IMR-90 (cell line): ENCODE results near the gene FAM186B. TPM values are rescaled to one million over a fixed set of nuclear protein-coding genes. Genes with fewer than 3 reads are reported as not detected.

Source experiments
- ATAC-seq: fragments of 200-7000 bp; cut with Tn5 transposase; 2 replicates; pipeline ENCODE4 v1.9.1; 2020; ENCODE audit warnings: low read depth, mild to moderate bottlenecking, moderate library complexity
- BruUV-seq: library from RNA; stranded (reverse); fragments of 400-500 nt; replicated peaks from 2 replicates; lab custom pipeline; 2021; lab: Mats Ljungman, UMichigan
- CTCF ChIA-PET: fragments of 300-600 bp; formaldehyde crosslinking; extraction: SDS; loops from one replicate; lab custom pipeline; 2021; ENCODE audit warnings: antibody characterized with exemption; lab: Yijun Ruan, JAX
- POLR2A ChIA-PET: fragments of 300-600 bp; sonication (Branson Sonifier 250); formaldehyde crosslinking; loops from one replicate; lab custom pipeline; 2022; ENCODE audit warnings: antibody characterized with exemption; ENCODE audit not compliant: unreplicated experiment; lab: Charles Lee
- DNase-seq: peaks from one replicate; pipeline ENCODE4 v3.0.0; 2013
- H2AFZ ChIP-seq: replicated peaks from 2 replicates; pipeline ENCODE3; 2013; ENCODE audit warnings: low read length, mild to moderate bottlenecking; ENCODE audit not compliant: poor library complexity
- H2AK5ac ChIP-seq: 2 replicates; pipeline ENCODE4 v1.6.1; 2013; ENCODE audit warnings: low read depth, low read length, inconsistent platforms
- H2AK9ac ChIP-seq: replicated peaks from 2 replicates; pipeline ENCODE3; 2013; ENCODE audit warnings: mild to moderate bottlenecking, low read depth, low read length, moderate library complexity; ENCODE audit not compliant: poor library complexity
- H2BK120ac ChIP-seq: 2 replicates; pipeline ENCODE4 v1.6.1; 2013; ENCODE audit warnings: low read depth, low read length, inconsistent platforms
- H2BK15ac ChIP-seq: 3 replicates; pipeline ENCODE4 v1.6.1; 2013; ENCODE audit warnings: low read depth, low read length, inconsistent platforms
- H2BK20ac ChIP-seq: 2 replicates; pipeline ENCODE4 v1.6.1; 2013; ENCODE audit warnings: low read depth, mild to moderate bottlenecking, inconsistent platforms, low read length, moderate library complexity
- H2BK5ac ChIP-seq: 2 replicates; pipeline ENCODE4 v1.6.1; 2013; ENCODE audit warnings: mild to moderate bottlenecking, low read depth, low read length, inconsistent platforms; ENCODE audit not compliant: poor library complexity, severe bottlenecking
- H3K14ac ChIP-seq: replicated peaks from 2 replicates; pipeline ENCODE4 v1.6.1; 2013; ENCODE audit warnings: low read depth, low read length, inconsistent platforms
- H3K18ac ChIP-seq: 2 replicates; pipeline ENCODE4 v1.6.1; 2013; ENCODE audit warnings: low read depth, low read length, control low read depth
- H3K23ac ChIP-seq: 2 replicates; pipeline ENCODE4 v1.6.1; 2013; ENCODE audit warnings: low read depth, low read length, inconsistent platforms
- H3K27ac ChIP-seq: 2 replicates; pipeline ENCODE4 v1.5.1; 2013; ENCODE audit warnings: mild to moderate bottlenecking, control low read depth, low read length; ENCODE audit not compliant: insufficient read depth
- H3K27me3 ChIP-seq: 2 replicates; pipeline ENCODE4 v1.6.1; 2013; ENCODE audit warnings: low read length; ENCODE audit not compliant: control insufficient read depth, insufficient read depth
- H3K36me3 ChIP-seq: 2 replicates; pipeline ENCODE4 v1.6.1; 2013; ENCODE audit warnings: low read length, mixed read lengths; ENCODE audit not compliant: control insufficient read depth, insufficient read depth
- H3K4ac ChIP-seq: 2 replicates; pipeline ENCODE4 v1.6.1; 2013; ENCODE audit warnings: low read depth, low read length, inconsistent platforms
- H3K4me1 ChIP-seq: 2 replicates; pipeline ENCODE4 v1.6.1; 2013; ENCODE audit warnings: low read length, mixed read lengths; ENCODE audit not compliant: control insufficient read depth, insufficient read depth
- H3K4me2 ChIP-seq: 2 replicates; pipeline ENCODE4 v1.6.1; 2013; ENCODE audit warnings: low read depth, mild to moderate bottlenecking, control low read depth, low read length, moderate library complexity
- H3K4me3 ChIP-seq: 2 replicates; pipeline ENCODE4 v1.5.1; 2013; ENCODE audit warnings: low read depth, mild to moderate bottlenecking, control low read depth, low read length, moderate library complexity; ENCODE audit not compliant: insufficient read depth
- H3K56ac ChIP-seq: 2 replicates; pipeline ENCODE4 v1.6.1; 2013; ENCODE audit warnings: low read length, inconsistent platforms; ENCODE audit not compliant: insufficient read depth; ENCODE audit errors: extremely low read depth
- H3K79me1 ChIP-seq, 2 experiments: 2 replicates each; pipeline ENCODE4 v1.6.1; 2013; ENCODE audit warnings: low read length in 2 of 2, inconsistent platforms in 1 of 2, low read depth in 1 of 2
- H3K9ac ChIP-seq: 2 replicates; pipeline ENCODE4 v1.6.1; 2013; ENCODE audit warnings: low read depth, low read length, control low read depth
- H3K9me1 ChIP-seq: 2 replicates; pipeline ENCODE4 v1.6.1; 2013; ENCODE audit warnings: low read length, inconsistent platforms; ENCODE audit not compliant: insufficient read depth
- H3K9me3 ChIP-seq: 2 replicates; pipeline ENCODE4 v1.6.1; 2013; ENCODE audit warnings: low read length; ENCODE audit not compliant: control insufficient read depth, insufficient read depth
- H4K20me1 ChIP-seq: 2 replicates; pipeline ENCODE4 v1.6.1; 2013; ENCODE audit warnings: low read length, inconsistent platforms; ENCODE audit not compliant: insufficient read depth
- H4K5ac ChIP-seq: 2 replicates; pipeline ENCODE4 v1.6.1; 2013; ENCODE audit warnings: mild to moderate bottlenecking, low read depth, low read length, control low read depth
- H4K8ac ChIP-seq, 2 experiments: 2 replicates each; pipeline ENCODE4 v1.6.1; 2013; ENCODE audit warnings: low read depth in 2 of 2, low read length in 2 of 2, control low read depth in 1 of 2, inconsistent platforms in 1 of 2
- H4K91ac ChIP-seq: 2 replicates; pipeline ENCODE4 v1.6.1; 2013; ENCODE audit warnings: low read depth, low read length, inconsistent platforms; ENCODE audit not compliant: insufficient read depth
- BHLHE40 ChIP-seq: fragments of 150-350 bp; IDR thresholded peaks from 2 replicates; pipeline ENCODE4 v1.6.1; 2016; ENCODE audit warnings: mild to moderate bottlenecking, low read depth, low read length
- CEBPB ChIP-seq: IDR thresholded peaks from 2 replicates; pipeline ENCODE4 v1.6.1; 2012; ENCODE audit warnings: low read depth, low read length, improper control_type of control experiment
- FOS ChIP-seq: fragments of 150-350 bp; IDR thresholded peaks from 2 replicates; pipeline ENCODE4 v1.6.1; 2016; ENCODE audit warnings: low read depth, low read length
- MAZ ChIP-seq: IDR thresholded peaks from 2 replicates; pipeline ENCODE4 v1.6.1; 2012; ENCODE audit warnings: low read depth, mild to moderate bottlenecking, low read length, improper control_type of control experiment, moderate library complexity, borderline replicate concordance
- MXI1 ChIP-seq: IDR thresholded peaks from 2 replicates; pipeline ENCODE4 v1.6.1; 2012; ENCODE audit warnings: low read depth, mild to moderate bottlenecking, low read length, moderate library complexity, borderline replicate concordance
- NFE2L2 ChIP-seq: fragments of 150-350 bp; IDR thresholded peaks from 2 replicates; pipeline ENCODE4 v1.6.1; 2016; ENCODE audit warnings: low read depth, mild to moderate bottlenecking, low read length
- POLR2A ChIP-seq: IDR thresholded peaks from 2 replicates; pipeline ENCODE4 v1.6.1; 2012; ENCODE audit warnings: mild to moderate bottlenecking, low read depth, low read length
- RAD21 ChIP-seq: IDR thresholded peaks from 2 replicates; pipeline ENCODE4 v1.6.1; 2012; ENCODE audit warnings: low read length, improper control_type of control experiment
- SMC3 ChIP-seq: fragments of 150-350 bp; IDR thresholded peaks from 2 replicates; pipeline ENCODE4 v1.6.1; 2016; ENCODE audit warnings: low read depth, mild to moderate bottlenecking, antibody characterized with exemption, low read length, moderate library complexity
- WGBS, 2 experiments: methylation state at CpG; one replicate each; pipeline versions ENCODE4 v1.1.5 to v1.1.7; 2013; ENCODE audit warnings: missing lambda C conversion rate in 2 of 2; ENCODE audit not compliant: insufficient read length in 1 of 2; ENCODE audit errors: extremely low coverage in 2 of 2; 5-methylcytosine and 5-hydroxymethylcytosine counted together
- dilution Hi-C: fragments of 300-500 bp; cut with HindIII; formaldehyde crosslinking; loops from one replicate; pipeline ENCODE4 v1.14.3; 2018; ENCODE audit warnings: low sequenced_read_pairs; ENCODE audit not compliant: unreplicated experiment
- in situ Hi-C: fragments of 300-500 bp; cut with MboI; formaldehyde crosslinking; loops from 3 replicates; pipeline ENCODE4 v1.14.3; 2019; ENCODE audit warnings: low sequenced_read_pairs, inconsistent platforms, mixed read lengths
- intact Hi-C: fragments of 100-400 bp; cut with micrococcal nuclease; formaldehyde crosslinking; loops from 2 replicates; pipeline ENCODE4 v1.10.0; 2022
- polyA plus RNA-seq, 3 experiments: library from polyadenylated mRNA; depleted of rRNA; stranded (reverse); fragments of >200 nt; gene quantifications; 2 replicates each; pipeline ENCODE4 v1.2.3, GENCODE V29; 2012; ENCODE audit warnings: low replicate concordance in 1 of 3
- total RNA-seq: library from RNA; depleted of rRNA; stranded (reverse); fragments of >200 nt; gene quantifications from 2 replicates; pipeline ENCODE4 v1.2.3, GENCODE V29; 2012
- TF ChIP-seq, protein P1 (sequence below): conservative IDR thresholded peaks from 2 replicates; pipeline ENCODE4 v1.5.1; 2012; ENCODE audit warnings: mild to moderate bottlenecking, low read depth, low read length, improper control_type of control experiment
- TF ChIP-seq, protein P2 (sequence below): fragments of 150-350 bp; IDR thresholded peaks from 2 replicates; pipeline ENCODE4 v1.6.1; 2016; ENCODE audit warnings: low read depth, mild to moderate bottlenecking, low read length, moderate library complexity, borderline replicate concordance
- TF ChIP-seq, protein P3 (sequence below): fragments of 150-350 bp; IDR thresholded peaks from 2 replicates; pipeline ENCODE4 v1.6.1; 2017; ENCODE audit warnings: mild to moderate bottlenecking, antibody characterized with exemption, low read length, low read depth

The FAM186B gene
- total and polyA plus RNA-seq, 2 of the 4 experiments (the other 2 are of a cell fraction): 0.10 to 0.18 TPM

DNA sequence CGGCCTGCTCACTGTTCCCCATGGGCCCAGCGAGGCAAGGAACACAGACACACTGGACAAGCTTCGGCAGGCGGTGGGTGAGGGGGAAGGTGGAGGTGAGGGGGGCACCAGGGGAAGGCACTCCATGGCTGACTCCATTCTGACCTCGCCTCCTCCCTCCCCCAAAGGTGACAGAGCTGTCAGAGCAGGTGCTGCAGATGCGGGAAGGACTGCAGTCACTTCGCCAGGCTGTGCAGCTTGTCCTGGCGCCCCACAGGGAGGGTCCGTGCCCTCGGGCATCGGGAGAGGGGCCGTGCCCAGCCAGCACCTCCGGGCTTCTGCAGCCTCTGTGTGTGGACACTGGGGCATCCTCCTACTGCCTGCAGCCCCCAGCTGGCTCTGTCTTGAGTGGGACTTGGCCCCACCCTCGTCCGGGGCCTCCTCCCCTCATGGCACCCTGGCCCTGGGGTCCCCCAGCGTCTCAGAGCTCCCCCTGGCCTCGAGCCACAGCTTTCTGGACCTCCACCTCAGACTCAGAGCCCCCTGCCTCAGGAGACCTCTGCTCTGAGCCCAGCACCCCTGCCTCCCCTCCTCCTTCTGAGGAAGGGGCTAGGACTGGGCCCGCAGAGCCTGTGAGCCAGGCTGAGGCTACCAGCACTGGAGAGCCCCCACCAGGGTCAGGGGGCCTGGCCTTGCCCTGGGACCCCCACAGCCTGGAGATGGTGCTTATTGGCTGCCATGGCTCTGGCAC lies 48.1 kb downstream of the FAM186B start:
- dilution Hi-C loops: no loop called here
- Histone ChIP-seq H2BK20ac (no peak overlapping the region), H3K14ac (no peak overlapping the region), H4K5ac (no peak overlapping the region), H2BK5ac (no peak overlapping the region), H3K18ac (no peak overlapping the region), H3K4me3 (no peak overlapping the region), H3K4me2 (no peak overlapping the region), H3K23ac (no peak overlapping the region), H3K9ac (no peak overlapping the region), H3K36me3 (peaks cover 42% of the 10 kb centered on the region), H3K27me3 (peaks cover 7% of the 10 kb centered on the region), H3K9me3 (no peaks in the 10 kb centered on the region), H2AK9ac (no peak overlapping the region), H3K4ac (no peak overlapping the region), H3K9me1 (no peaks in the 10 kb centered on the region), H2AFZ (no peak overlapping the region), H3K56ac (no peak overlapping the region), H4K8ac (no peak overlapping the region), H3K4me1 (no peaks in the 10 kb centered on the region), H4K91ac (no peak overlapping the region), H2BK15ac (no peak overlapping the region), H3K79me1 (no peaks in the 10 kb centered on the region), H2BK120ac (no peak overlapping the region), H4K20me1 (no peaks in the 10 kb centered on the region), H3K27ac (no peak overlapping the region), H2AK5ac (no peak overlapping the region)
- no CpG with 5 or more reads among the region's 18 CpGs for WGBS, 2 experiments
- intact Hi-C loops: no loop called here
- BruUV-seq: no TSS peak
- TF ChIP-seq, protein P1, sequence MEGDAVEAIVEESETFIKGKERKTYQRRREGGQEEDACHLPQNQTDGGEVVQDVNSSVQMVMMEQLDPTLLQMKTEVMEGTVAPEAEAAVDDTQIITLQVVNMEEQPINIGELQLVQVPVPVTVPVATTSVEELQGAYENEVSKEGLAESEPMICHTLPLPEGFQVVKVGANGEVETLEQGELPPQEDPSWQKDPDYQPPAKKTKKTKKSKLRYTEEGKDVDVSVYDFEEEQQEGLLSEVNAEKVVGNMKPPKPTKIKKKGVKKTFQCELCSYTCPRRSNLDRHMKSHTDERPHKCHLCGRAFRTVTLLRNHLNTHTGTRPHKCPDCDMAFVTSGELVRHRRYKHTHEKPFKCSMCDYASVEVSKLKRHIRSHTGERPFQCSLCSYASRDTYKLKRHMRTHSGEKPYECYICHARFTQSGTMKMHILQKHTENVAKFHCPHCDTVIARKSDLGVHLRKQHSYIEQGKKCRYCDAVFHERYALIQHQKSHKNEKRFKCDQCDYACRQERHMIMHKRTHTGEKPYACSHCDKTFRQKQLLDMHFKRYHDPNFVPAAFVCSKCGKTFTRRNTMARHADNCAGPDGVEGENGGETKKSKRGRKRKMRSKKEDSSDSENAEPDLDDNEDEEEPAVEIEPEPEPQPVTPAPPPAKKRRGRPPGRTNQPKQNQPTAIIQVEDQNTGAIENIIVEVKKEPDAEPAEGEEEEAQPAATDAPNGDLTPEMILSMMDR: no peak
- TF ChIP-seq FOS (no peak), CEBPB (no peak), RAD21 (no peak), SMC3 (no peak), BHLHE40 (no peak), POLR2A (no peak), NFE2L2 (no peak), MAZ (no peak), MXI1 (no peak)
- TF ChIP-seq, protein P2, sequence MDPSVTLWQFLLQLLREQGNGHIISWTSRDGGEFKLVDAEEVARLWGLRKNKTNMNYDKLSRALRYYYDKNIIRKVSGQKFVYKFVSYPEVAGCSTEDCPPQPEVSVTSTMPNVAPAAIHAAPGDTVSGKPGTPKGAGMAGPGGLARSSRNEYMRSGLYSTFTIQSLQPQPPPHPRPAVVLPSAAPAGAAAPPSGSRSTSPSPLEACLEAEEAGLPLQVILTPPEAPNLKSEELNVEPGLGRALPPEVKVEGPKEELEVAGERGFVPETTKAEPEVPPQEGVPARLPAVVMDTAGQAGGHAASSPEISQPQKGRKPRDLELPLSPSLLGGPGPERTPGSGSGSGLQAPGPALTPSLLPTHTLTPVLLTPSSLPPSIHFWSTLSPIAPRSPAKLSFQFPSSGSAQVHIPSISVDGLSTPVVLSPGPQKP: no peak
- TF ChIP-seq, protein P3, sequence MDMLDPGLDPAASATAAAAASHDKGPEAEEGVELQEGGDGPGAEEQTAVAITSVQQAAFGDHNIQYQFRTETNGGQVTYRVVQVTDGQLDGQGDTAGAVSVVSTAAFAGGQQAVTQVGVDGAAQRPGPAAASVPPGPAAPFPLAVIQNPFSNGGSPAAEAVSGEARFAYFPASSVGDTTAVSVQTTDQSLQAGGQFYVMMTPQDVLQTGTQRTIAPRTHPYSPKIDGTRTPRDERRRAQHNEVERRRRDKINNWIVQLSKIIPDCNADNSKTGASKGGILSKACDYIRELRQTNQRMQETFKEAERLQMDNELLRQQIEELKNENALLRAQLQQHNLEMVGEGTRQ: no peak
- POLR2A ChIA-PET: no interaction called here
- CTCF ChIA-PET: no interaction called here
- ATAC-seq: no peak
- no peak for DNase-seq
- in situ Hi-C loops: no loop called here
